ENCODE measurements around the gene SLC2A9. TPM values are rescaled to one million over a fixed set of nuclear protein-coding genes. Genes with fewer than 3 reads are reported as not detected.

SLC2A9 gene
- total and polyA plus RNA-seq, 2 donors (not counting 3 experiments of a cell fraction or from before 2014, with no cell fraction given): 1.6 to 1.8 TPM

GRCh38 chr4:9937078-9937477 is 84.2 kb downstream of the SLC2A9 start:
- no peaks in the 10 kb centered on the region for H3K36me3 ChIP-seq (ENCODE audit: control insufficient read depth in 2 of 2, extremely low read depth in 1 of 2, insufficient read depth in 2 of 2, low read length in 2 of 2)
- H3K27ac ChIP-seq (ENCODE audit: insufficient read depth, low read depth, low read length): no peak overlapping the region
- no peaks in the 10 kb centered on the region for H3K9me1 ChIP-seq (replicated peaks; ENCODE audit: control insufficient read depth, extremely low read depth, insufficient read depth, low read length)
- no peak overlapping the region for H3K4me2 ChIP-seq (ENCODE audit: insufficient read depth, low read length)
- no peak overlapping the region for H2AFZ ChIP-seq (ENCODE audit: low read depth, low read length)
- dilution Hi-C loops (cut with MboI; ENCODE audit: extremely low pct_ligation_motif_present, low sequenced_read_pairs): no loop called here
- H3K4me3 ChIP-seq (replicated peaks in 1 of 3; ENCODE audit: insufficient read depth in 1 of 3, low read depth in 1 of 3, low read length in 3 of 3): no peak overlapping the region
- ChIA-PET CTCF (no interaction called here), POLR2A (no interaction called here)
- no TSS peak for BruUV-seq (replicated peaks)
- no peak for FAIRE-seq
- no peak for DNase-seq (ENCODE audit: low read depth, low spot score)
- no peaks in the 10 kb centered on the region for H3K9me3 ChIP-seq (replicated peaks; ENCODE audit: control insufficient read depth, insufficient read depth, low read length)
- intact Hi-C loops (cut with micrococcal nuclease): no loop called here
- H3K9ac ChIP-seq (replicated peaks; ENCODE audit: extremely low read depth, insufficient read depth, low read length): no peak overlapping the region
- H4K20me1 ChIP-seq (replicated peaks; ENCODE audit: control insufficient read depth, extremely low read depth, insufficient read depth, low read length): no peaks in the 10 kb centered on the region
- H3K4me1 ChIP-seq (ENCODE audit: control insufficient read depth, extremely low read depth, insufficient read depth, low read length): no peaks in the 10 kb centered on the region
- no peak for TF ChIP-seq EZH2 (IDR thresholded peaks at IDR 0.05; ENCODE audit: borderline replicate concordance, low read depth, low read length, severe bottlenecking)
- no peak for TF ChIP-seq JUN (IDR thresholded peaks at IDR 0.05; ENCODE audit: borderline replicate concordance, insufficient read depth, insufficient read length, low read depth)
- TF ChIP-seq POLR2AphosphoS5 (IDR thresholded peaks at IDR 0.05; ENCODE audit: insufficient read depth, low read depth, low read length): no peak
- no peak for TF ChIP-seq MYC (IDR thresholded peaks at IDR 0.05; ENCODE audit: low read depth, low read length)
- no peak for TF ChIP-seq GATA2 (IDR thresholded peaks at IDR 0.05; ENCODE audit: insufficient read depth, insufficient read length, low read depth, low read length)
- TF ChIP-seq CTCF (IDR thresholded peaks at IDR 0.05; ENCODE audit: extremely low read depth in 1 of 2, insufficient read depth in 1 of 2, low read depth in 1 of 2, low read length in 2 of 2): no peak
- no peak for TF ChIP-seq FOS (IDR thresholded peaks at IDR 0.05; ENCODE audit: borderline replicate concordance, insufficient read depth, low read length)
- TF ChIP-seq, protein P1, sequence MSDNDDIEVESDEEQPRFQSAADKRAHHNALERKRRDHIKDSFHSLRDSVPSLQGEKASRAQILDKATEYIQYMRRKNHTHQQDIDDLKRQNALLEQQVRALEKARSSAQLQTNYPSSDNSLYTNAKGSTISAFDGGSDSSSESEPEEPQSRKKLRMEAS (IDR thresholded peaks at IDR 0.05; ENCODE audit: insufficient read depth, insufficient read length): no peak
- no peak for TF ChIP-seq POLR2A (IDR thresholded peaks at IDR 0.05; ENCODE audit: low read depth, low read length)
- H3K79me2 ChIP-seq (ENCODE audit: control insufficient read depth, insufficient read depth, low read length): no peaks in the 10 kb centered on the region
- no peaks in the 10 kb centered on the region for H3K27me3 ChIP-seq (ENCODE audit: control insufficient read depth in 2 of 2, insufficient read depth in 2 of 2, low read length in 2 of 2)
